HG03196 (cell line): ENCODE data around the gene ZSWIM3.

Experiments used
- ATAC-seq: cut with Tn5 transposase; IDR thresholded peaks from one replicate; pipeline ENCODE4 v1.9.1; 2021; ENCODE audit not compliant: unreplicated experiment

ZSWIM3 gene

GRCh38 chr20:45832619-45833018 lies 24.8 kb upstream of the ZSWIM3 start:
- no peak for ATAC-seq

GRCh38 chr20:45833030-45833882 lies 24.2 kb upstream of the ZSWIM3 start, which contains the start of gene SNX21:
Gene SNX21, plus strand, starts transcription at chr20:45833799. Its CDS starts 121 bp downstream, at chr20:45833920.
- ATAC-seq = no peak

GRCh38 chr20:45833883-45834796 lies 23.3 kb upstream of the ZSWIM3 start:
- no peak for ATAC-seq

GRCh38 chr20:45834797-45835161 lies 22.6 kb upstream of the ZSWIM3 start:
- no peak for ATAC-seq

- ATAC-seq = no peak
Measured at GRCh38 chr20:45835329-45835765, 22.1 kb upstream of the ZSWIM3 start.

GRCh38 chr20:45835825-45836224 lies 21.6 kb upstream of the ZSWIM3 start:
- ATAC-seq = no peak

GRCh38 chr20:45836841-45837240 lies 20.6 kb upstream of the ZSWIM3 start:
- no peak for ATAC-seq

- ATAC-seq = no peak
Measured at GRCh38 chr20:45840700-45841198, 16.7 kb upstream of the ZSWIM3 start.

- ATAC-seq = no peak
Measured at GRCh38 chr20:45841407-45842129, 15.8 kb upstream of the ZSWIM3 start.

- no peak for ATAC-seq
Measured at GRCh38 chr20:45842169-45842812, 15.1 kb upstream of the ZSWIM3 start.

GRCh38 chr20:45843506-45843905 lies 13.9 kb upstream of the ZSWIM3 start:
- no peak for ATAC-seq

GRCh38 chr20:45845452-45845851 lies 12.0 kb upstream of the ZSWIM3 start:
- ATAC-seq = no peak

- no peak for ATAC-seq
Measured at GRCh38 chr20:45848421-45848820, 9.0 kb upstream of the ZSWIM3 start.

GRCh38 chr20:45848969-45849582 lies 8.3 kb upstream of the ZSWIM3 start:
- ATAC-seq = no peak

- ATAC-seq = no peak
Measured at GRCh38 chr20:45850238-45850637, 7.2 kb upstream of the ZSWIM3 start.

- ATAC-seq = no peak
Measured at GRCh38 chr20:45850926-45851325, 6.5 kb upstream of the ZSWIM3 start.

GRCh38 chr20:45851501-45851900 lies 5.9 kb upstream of the ZSWIM3 start:
- ATAC-seq = no peak

- ATAC-seq = no peak
Measured at GRCh38 chr20:45852326-45852725, 5.1 kb upstream of the ZSWIM3 start.

- ATAC-seq = no peak
Measured at GRCh38 chr20:45853484-45853883, 3.9 kb upstream of the ZSWIM3 start.

GRCh38 chr20:45857882-45858216 lies 435 bp downstream of the ZSWIM3 start:
- ATAC-seq = peak; percentile 8
